PC-9 (cell line): ENCODE measurements around the gene ARL8A.

Experiments
- EZH2 ChIP-seq: fragments of 200-600 bp; sonication (generic); IDR thresholded peaks from 2 replicates; pipeline ENCODE4 v1.8.0; 2017; ENCODE audit warnings: antibody characterized with exemption, low read depth
- TF ChIP-seq, protein P1 (sequence below): fragments of 200-600 bp; sonication (generic); conservative IDR thresholded peaks from 2 replicates; pipeline ENCODE4 v1.6.1; 2017; ENCODE audit warnings: mixed run types, antibody characterized with exemption, mild to moderate bottlenecking, moderate library complexity

DNA sequence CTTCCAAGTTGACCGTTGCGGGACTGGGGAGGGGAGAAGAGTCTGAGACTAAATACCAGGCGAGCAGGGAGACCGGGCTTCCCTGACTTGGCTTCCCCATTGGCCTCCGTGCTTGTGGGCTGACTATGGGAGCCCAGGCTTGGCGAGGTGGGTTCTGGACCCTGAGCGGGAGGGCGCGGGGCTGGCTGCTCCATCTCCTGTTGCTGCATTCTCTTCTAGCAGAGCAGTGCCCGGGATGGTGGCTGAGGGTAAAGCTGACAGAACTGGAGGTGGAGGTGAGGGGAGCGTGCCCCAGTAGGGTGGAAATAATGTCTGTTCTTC lies 49.8 kb upstream of the ARL8A start:
- TF ChIP-seq, protein P1, sequence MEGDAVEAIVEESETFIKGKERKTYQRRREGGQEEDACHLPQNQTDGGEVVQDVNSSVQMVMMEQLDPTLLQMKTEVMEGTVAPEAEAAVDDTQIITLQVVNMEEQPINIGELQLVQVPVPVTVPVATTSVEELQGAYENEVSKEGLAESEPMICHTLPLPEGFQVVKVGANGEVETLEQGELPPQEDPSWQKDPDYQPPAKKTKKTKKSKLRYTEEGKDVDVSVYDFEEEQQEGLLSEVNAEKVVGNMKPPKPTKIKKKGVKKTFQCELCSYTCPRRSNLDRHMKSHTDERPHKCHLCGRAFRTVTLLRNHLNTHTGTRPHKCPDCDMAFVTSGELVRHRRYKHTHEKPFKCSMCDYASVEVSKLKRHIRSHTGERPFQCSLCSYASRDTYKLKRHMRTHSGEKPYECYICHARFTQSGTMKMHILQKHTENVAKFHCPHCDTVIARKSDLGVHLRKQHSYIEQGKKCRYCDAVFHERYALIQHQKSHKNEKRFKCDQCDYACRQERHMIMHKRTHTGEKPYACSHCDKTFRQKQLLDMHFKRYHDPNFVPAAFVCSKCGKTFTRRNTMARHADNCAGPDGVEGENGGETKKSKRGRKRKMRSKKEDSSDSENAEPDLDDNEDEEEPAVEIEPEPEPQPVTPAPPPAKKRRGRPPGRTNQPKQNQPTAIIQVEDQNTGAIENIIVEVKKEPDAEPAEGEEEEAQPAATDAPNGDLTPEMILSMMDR = no peak
- TF ChIP-seq EZH2 = no peak
